GM21619 (cell line): ENCODE data around the gene UGT1A9.

Experiments
- ATAC-seq: cut with Tn5 transposase; IDR thresholded peaks from one replicate; pipeline ENCODE4 v1.9.1; 2021; ENCODE audit not compliant: unreplicated experiment

The UGT1A9 gene

DNA sequence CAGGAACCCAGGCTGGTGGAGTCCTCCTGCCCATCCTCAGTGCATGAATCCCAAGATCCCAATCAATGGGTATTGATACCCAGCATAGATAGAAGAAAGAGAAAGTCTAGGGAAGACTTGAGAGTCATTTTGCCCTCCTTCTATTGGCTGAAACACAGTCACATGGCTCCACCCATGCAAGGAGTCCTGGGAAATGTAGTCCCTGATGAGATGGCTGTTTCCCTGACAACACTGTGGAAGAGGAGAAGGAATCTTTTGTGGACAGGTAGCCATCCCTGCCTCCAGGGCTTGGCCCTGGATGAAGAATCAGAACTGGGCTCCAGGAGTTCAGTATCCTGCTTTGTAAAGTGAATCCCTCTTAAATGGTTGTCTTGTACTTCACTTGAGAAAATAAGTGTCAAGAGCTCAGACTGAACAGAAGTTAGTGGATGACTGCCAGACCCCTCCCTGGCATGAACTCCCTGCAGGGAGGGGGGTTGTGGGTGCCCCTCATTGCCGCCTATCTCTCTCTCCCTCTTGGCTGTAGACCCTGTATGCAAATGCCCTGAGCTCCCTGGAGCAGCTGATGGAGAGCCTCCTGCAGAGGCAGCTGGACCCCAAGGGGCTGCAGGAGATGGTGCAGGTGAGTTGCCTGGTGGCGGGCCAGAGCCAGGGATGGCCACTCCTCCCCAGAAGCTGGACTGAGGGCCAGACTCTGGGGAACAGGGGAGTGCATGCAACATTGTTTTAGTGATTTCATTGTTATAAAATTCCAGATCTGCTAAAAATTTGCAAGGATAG lies 142.5 kb downstream of the UGT1A9 start:
- no peak for ATAC-seq

GRCh38 chr2:233815861-233816260 lies 144.2 kb downstream of the UGT1A9 start:
- ATAC-seq, result no peak

DNA sequence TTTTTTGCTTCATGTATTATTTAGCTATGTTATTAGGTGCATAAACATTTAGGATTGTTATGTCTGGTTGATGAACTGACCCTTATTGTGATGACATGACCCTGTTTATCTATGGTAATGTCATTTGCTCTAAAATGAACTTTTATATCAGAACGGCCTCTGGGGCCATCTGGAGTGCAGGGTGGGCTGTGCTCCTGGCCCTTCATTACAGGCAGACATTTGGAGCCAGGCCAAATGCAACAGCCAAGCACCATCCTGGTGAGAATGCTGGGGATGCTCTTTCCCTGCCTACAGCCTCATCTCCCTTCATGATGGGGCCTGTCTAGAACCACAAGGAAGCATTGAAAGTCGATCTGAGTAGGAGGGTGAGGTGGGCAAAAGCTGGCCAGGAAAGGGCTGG lies 144.6 kb downstream of the UGT1A9 start:
- no peak for ATAC-seq

DNA sequence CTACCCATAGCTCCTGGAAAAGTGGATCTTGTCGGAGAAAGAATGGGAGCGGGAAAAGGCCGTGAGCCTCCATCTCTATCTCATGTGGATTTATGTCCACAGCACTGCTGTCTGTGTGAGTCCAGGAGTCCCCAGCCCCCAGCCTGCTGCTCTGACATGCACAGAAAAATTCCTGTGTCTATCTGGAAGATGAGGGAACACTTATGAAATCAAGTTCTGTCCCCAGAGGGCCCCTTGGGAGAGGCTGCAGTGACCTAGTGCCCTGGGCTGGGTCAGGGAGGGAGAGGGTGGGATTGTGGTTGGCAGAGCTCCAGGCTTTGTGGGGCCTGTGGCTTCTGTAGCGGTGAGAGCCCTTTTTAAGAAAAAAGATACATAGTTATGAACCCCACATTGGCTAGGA lies 145.1 kb downstream of the UGT1A9 start:
- ATAC-seq, result no peak

- no peak for ATAC-seq
Observed at GRCh38 chr2:233817361-233817911, 145.7 kb downstream of the UGT1A9 start.

- ATAC-seq, result no peak
Observed at GRCh38 chr2:233817995-233818638, 146.4 kb downstream of the UGT1A9 start.

- ATAC-seq, result no peak
Observed at GRCh38 chr2:233818639-233819621, 147.2 kb downstream of the UGT1A9 start.

GRCh38 chr2:233819884-233820773 lies 148.4 kb downstream of the UGT1A9 start:
- no peak for ATAC-seq

GRCh38 chr2:233820774-233821105 lies 149.0 kb downstream of the UGT1A9 start:
- ATAC-seq, result no peak

GRCh38 chr2:233821196-233821595 lies 149.5 kb downstream of the UGT1A9 start:
- no peak for ATAC-seq

- ATAC-seq, result no peak
Observed at GRCh38 chr2:233821709-233822100, 150.0 kb downstream of the UGT1A9 start.

DNA sequence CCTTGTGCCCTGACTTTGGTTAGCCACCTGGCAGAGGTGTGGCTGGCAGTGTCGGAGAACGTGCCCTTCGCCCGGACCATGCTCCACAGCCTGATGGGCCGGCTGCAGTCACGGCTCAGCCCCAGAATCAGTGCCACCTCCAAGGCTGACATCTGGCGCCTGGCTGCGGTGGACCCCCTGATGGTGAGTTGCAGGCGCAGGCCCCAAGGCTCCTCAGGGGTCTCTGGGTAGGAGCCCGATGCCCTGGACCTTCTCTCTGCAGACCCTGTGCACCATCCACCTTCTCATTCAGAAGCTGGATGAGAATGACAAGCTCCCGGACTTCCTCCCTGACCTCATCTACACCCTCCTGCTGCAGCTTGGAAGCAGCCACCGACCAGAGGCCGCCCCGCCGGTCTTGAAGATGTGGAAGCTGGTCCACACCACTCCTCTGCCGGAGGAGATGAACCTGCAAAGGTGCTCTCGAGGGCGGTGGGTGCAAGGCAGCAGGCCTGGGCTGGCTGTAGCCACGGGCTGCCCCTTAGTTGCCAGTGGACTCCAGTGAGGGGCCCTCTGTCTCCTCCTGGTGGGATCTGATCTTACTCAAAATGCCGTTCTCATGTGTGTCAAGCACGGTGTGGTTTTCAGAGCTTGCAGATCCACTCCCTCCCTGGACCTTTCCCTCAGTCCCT lies 150.5 kb downstream of the UGT1A9 start:
- no peak for ATAC-seq
